Measurements from ENCODE around the gene GSE1. TPM values are rescaled to one million over a fixed set of nuclear protein-coding genes. Genes with fewer than 3 reads are reported as not detected.

The GSE1 gene
- polyA plus RNA-seq, 6 donors from 2014 or later: 1.00 to 8.3 (median 3.9) TPM

DNA sequence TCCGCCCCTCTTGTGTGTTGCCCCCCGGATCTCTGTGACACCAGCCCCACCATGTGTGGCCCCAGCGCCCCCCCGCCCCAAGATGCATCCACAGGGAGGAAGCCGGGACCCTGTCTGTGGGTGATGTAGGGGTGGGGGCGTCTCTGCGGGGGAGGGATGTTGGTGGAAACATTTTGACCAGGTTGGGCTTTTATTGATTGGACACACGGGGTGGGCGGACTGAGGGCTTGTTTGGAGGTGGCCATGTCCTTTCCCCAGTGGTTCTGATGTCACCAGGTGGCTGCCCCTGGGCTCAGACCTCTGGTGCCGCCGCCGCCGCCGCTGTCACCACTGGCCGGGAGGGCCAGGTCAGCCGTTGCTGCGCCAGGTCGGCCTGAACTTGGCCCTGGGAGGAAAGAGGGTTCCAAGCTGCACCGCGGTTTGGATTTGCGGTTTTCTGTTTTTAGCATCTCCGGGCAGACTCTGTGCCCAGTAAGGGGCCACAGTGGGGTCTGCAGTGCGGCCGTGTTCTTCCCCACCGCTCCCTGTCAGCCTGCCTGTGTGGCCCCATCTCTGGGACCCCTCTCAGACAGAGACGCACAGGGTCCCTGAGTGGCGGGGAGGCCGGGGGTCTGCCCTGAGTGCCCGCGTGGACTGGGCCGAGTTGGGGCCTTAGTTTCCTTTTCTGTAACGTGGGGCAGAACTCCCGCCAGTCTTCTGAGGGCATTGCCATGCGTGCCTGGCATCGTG, 19.8 kb downstream of the GSE1 start:
- Mint-ChIP-seq H3K27ac (no peak overlapping the region), H3K4me3 (peak overlapping the region in 1 of 8 donors; percentile 20), H3K4me1 (peaks cover 6 to 24% (median 14%) of the 10 kb centered on the region in 3 donors)

DNA sequence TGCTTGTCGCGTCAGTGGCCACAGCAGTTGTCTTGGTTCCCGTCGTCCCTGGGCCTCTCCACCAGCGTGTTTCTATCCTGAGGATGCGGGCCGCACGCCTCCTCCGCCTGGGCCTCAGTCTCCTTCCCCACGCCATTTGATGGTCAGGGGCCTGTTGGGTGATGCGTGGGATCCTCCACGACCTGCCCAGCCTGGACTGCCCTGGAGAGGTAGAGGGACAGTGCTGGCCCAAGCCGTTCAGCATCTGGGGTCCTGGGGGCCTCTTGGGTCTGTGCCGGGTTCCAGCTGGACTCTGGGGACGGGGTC, 20.3 kb downstream of the GSE1 start:
- Mint-ChIP-seq H3K27ac (no peak overlapping the region), H3K9me3 (peaks cover 0 to 13% (median 7%) of the 10 kb centered on the region in 7 donors), H3K4me1 (peaks cover 9 to 23% (median 13%) of the 10 kb centered on the region in 3 donors), H3K4me3 (no peak overlapping the region), H3K27me3 (no peaks in the 10 kb centered on the region), H3K36me3 (no peaks in the 10 kb centered on the region)
- ATAC-seq (ENCODE audit: low read depth in 2 of 2) (no peak), DNase-seq (no peak)

More for the DNA sequence above, 19.8 kb downstream of the GSE1 start:
- H3K9me3 Mint-ChIP-seq: peaks cover 0 to 13% (median 7%) of the 10 kb centered on the region in 7 donors
- H3K27me3 Mint-ChIP-seq: no peaks in the 10 kb centered on the region
- no peaks in the 10 kb centered on the region for H3K36me3 Mint-ChIP-seq
- DNase-seq (no peak), ATAC-seq (ENCODE audit: low read depth in 2 of 2) (no peak)

DNA sequence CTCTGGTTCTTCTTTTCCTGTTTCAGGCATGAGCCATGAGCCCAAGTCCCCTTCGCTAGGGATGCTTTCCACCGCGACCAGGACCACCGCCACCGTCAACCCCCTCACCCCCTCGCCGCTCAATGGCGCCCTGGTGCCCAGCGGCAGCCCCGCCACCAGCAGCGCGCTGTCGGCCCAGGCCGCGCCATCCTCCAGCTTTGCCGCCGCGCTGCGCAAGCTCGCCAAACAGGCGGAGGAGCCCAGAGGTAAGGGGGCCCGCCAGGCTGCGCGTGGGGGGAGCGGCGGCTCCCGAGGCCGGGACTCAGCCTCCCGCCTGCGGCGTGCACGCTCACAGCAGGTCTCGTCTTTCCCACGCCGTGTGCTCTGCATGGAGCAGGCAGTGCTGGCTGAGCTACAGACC, 20.8 kb downstream of the GSE1 start:
- no peak overlapping the region for H3K4me3 Mint-ChIP-seq
- no peaks in the 10 kb centered on the region for H3K36me3 Mint-ChIP-seq
- H3K9me3 Mint-ChIP-seq: peaks cover 0 to 13% (median 7%) of the 10 kb centered on the region in 7 donors
- peak overlapping the region in 1 of 6 donors; percentile 62 for H3K27ac Mint-ChIP-seq
- H3K27me3 Mint-ChIP-seq: no peaks in the 10 kb centered on the region
- peaks cover 9 to 20% (median 11%) of the 10 kb centered on the region in 3 donors for H3K4me1 Mint-ChIP-seq
- DNase-seq (no peak), ATAC-seq (ENCODE audit: low read depth in 2 of 2) (no peak)

DNA sequence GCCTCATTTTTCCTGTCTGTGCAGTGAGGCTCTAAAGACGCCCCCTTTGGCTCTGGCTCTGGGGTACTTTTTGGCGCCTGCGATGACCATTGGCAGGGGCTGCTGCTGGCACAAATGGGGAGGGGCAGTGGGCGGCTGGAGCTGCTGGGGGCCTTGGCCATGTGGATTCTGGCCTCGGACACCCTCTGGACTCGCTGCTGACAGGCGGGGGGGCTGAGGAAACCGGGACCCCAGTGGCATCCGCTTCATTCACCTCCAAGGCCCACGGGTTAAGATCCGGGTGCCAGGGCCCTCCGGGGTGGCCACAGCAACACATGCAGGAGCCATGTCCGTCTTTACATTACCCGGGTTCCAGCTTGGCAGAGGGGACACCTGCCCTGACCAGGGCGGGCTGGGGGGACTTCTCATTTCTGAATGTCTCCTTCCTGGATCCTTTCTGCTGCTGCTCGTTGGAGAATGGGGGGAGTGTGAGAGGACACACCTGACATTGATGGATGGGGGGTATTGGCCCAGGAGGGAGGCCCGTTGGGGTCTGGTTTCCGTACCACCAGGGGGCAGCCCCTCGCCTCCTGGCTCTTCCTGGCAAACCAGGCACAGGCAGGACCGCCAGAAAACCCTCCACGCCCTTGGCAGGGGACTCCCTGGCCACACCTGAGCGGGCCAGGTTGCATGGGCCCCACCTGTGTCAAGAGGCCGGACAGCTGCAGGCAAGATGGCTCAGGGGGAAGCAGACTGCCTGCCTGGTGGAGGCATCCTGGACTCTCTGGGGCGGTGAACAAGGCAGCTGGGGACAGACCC, 21.8 kb downstream of the GSE1 start:
- ATAC-seq (ENCODE audit: low read depth in 2 of 2): no peak
- Mint-ChIP-seq H3K4me3 (no peak overlapping the region), H3K27me3 (no peaks in the 10 kb centered on the region), H3K36me3 (no peaks in the 10 kb centered on the region), H3K27ac (peak overlapping the region in 1 of 6 donors; percentile 36), H3K4me1 (peaks cover 9 to 19% (median 14%) of the 10 kb centered on the region in 3 donors), H3K9me3 (peaks cover 0 to 2% (median 1%) of the 10 kb centered on the region in 7 donors)
- no peak for DNase-seq

- DNase-seq: no peak
- Mint-ChIP-seq H3K36me3 (no peaks in the 10 kb centered on the region), H3K9me3 (no peaks in the 10 kb centered on the region), H3K4me1 (peaks cover 8 to 14% (median 9%) of the 10 kb centered on the region in 3 donors), H3K27me3 (no peaks in the 10 kb centered on the region), H3K27ac (no peak overlapping the region), H3K4me3 (no peak overlapping the region)
- no peak for ATAC-seq (ENCODE audit: low read depth in 2 of 2)
Measured at GRCh38 chr16:85635545-85636140, 22.5 kb downstream of the GSE1 start.

- ATAC-seq (ENCODE audit: low read depth in 2 of 2): no peak
- no peak overlapping the region for H3K27ac Mint-ChIP-seq
- H3K4me3 Mint-ChIP-seq: no peak overlapping the region
- no peak for DNase-seq
- peaks cover 7 to 12% (median 9%) of the 10 kb centered on the region in 3 donors for H3K4me1 Mint-ChIP-seq
- no peaks in the 10 kb centered on the region for H3K27me3 Mint-ChIP-seq
- no peaks in the 10 kb centered on the region for H3K9me3 Mint-ChIP-seq
- no peaks in the 10 kb centered on the region for H3K36me3 Mint-ChIP-seq
Measured at GRCh38 chr16:85636234-85636812, 23.2 kb downstream of the GSE1 start.

- Mint-ChIP-seq H3K27me3 (no peaks in the 10 kb centered on the region), H3K4me3 (no peak overlapping the region), H3K36me3 (no peaks in the 10 kb centered on the region), H3K9me3 (no peaks in the 10 kb centered on the region), H3K4me1 (peaks cover 7 to 11% (median 9%) of the 10 kb centered on the region in 3 donors), H3K27ac (peak overlapping the region in 1 of 6 donors; percentile 24)
- DNase-seq (no peak), ATAC-seq (ENCODE audit: low read depth in 2 of 2) (no peak)
Measured at GRCh38 chr16:85637061-85637807, 24.1 kb downstream of the GSE1 start.

DNA sequence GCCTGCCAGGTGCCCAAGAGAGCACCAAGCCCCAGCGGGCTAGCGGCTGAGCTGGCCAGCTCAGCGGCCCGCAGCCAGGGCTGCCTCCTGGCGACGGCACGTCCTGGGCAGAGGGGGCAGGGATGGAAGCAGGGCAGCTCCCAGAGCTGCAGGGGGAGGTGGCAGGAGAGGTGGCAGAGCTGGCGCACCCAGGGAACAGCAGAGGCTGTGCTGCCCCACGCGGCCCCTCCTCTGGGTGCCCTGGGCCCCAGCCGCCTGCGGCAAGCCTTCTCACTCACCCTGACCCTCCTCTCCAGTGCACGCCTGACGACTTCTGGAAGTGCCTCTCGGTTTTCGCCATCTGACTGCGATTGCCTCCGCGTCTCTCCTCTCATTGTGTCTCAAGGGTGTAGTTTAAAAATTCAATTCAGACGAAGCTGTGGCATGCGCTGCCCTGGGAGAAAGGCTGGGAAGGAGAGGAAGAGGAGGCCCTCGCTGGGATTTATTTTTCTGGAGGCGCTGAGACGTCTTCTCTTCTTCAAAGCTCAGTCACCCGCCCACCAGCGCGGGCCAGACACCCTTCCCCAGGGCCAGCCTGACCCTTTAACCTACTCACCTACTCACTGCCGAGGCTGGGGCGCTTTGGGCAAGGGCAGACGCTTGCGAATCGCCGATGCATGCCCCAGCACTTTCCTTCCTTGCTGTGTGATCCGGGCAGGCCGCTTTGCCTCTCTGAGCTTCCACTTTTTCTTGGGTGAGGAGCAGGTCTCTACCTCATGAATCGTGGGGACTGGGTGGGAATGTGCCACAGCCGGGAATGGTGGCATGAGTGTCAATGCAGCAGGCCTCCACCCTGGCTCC, 24.9 kb downstream of the GSE1 start:
- no peak for DNase-seq
- H3K4me1 Mint-ChIP-seq: peaks cover 7 to 9% (median 9%) of the 10 kb centered on the region in 3 donors
- no peaks in the 10 kb centered on the region for H3K9me3 Mint-ChIP-seq
- H3K4me3 Mint-ChIP-seq: no peak overlapping the region
- no peaks in the 10 kb centered on the region for H3K36me3 Mint-ChIP-seq
- peak overlapping the region in 2 of 6 donors; percentile 61 to 76 for H3K27ac Mint-ChIP-seq
- no peak for ATAC-seq (ENCODE audit: low read depth in 2 of 2)
- H3K27me3 Mint-ChIP-seq: no peaks in the 10 kb centered on the region

DNA sequence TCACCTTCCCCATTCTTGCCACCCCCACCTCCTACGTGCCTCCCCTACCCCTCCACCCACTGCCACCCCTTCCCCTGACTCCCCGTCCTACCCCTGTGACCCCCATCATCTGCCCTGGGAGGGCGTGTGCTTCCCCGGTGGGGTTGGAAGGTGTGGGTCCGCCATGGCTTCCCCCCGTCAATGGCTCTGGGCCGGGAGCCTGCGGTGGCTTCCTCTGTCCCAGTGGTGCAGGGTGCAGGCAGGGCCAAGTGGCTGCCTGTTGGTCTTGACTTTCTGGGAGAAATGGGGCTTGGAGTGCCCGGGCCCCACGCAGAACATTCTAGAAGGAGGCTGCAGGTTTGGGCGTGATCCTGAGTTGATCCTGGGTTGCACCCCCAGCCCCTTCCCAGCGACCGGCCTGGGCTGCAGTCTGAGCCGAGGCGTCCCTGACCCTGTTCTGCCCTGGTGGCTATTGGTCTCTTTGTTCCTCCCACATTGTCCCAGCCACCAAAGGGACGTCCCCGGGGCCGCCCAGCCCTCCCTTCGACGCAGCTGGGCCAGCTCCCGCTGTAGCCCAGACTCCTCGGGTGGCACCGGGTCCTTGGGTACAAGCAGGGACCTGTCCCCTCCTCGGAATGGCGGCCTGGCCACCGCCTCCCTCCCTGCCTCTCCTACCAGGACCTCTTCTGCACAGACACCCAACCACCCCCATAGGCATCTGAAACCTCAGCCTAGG, 25.7 kb downstream of the GSE1 start:
- Mint-ChIP-seq H3K27me3 (no peaks in the 10 kb centered on the region), H3K9me3 (no peaks in the 10 kb centered on the region), H3K4me1 (peaks cover 7 to 10% (median 9%) of the 10 kb centered on the region in 3 donors), H3K36me3 (no peaks in the 10 kb centered on the region), H3K27ac (peak overlapping the region in 1 of 6 donors; percentile 15), H3K4me3 (peak overlapping the region in 1 of 8 donors; percentile 68)
- ATAC-seq (ENCODE audit: low read depth in 2 of 2) (no peak), DNase-seq (no peak)

GRCh38 chr16:85639529-85640253, 26.6 kb downstream of the GSE1 start:
- Mint-ChIP-seq H3K4me1 (peaks cover 12 to 18% (median 14%) of the 10 kb centered on the region in 3 donors), H3K4me3 (no peak overlapping the region), H3K27me3 (no peaks in the 10 kb centered on the region), H3K36me3 (no peaks in the 10 kb centered on the region), H3K27ac (peak overlapping the region in 1 of 6 donors; percentile 15), H3K9me3 (no peaks in the 10 kb centered on the region)
- ATAC-seq (ENCODE audit: low read depth in 2 of 2): no peak
- DNase-seq: no peak

DNA sequence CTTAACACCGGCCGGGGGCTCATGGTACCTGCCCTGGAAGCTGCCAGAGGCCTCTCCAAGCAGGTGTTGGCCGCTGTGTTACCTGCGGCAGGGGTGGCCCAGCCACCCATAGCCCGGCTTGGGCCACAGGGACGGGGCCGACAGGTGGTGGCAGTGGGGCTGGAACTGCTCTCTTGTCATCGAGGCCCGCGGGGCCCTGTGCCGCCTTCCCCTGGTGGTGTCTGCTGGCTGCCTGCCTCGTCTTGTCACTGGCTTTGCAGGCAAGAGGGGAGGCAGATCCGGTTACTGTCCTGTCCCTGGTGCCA, 27.1 kb downstream of the GSE1 start:
- no peaks in the 10 kb centered on the region for H3K36me3 Mint-ChIP-seq
- no peaks in the 10 kb centered on the region for H3K27me3 Mint-ChIP-seq
- H3K4me1 Mint-ChIP-seq: peaks cover 12 to 22% (median 20%) of the 10 kb centered on the region in 3 donors
- no peak overlapping the region for H3K4me3 Mint-ChIP-seq
- no peaks in the 10 kb centered on the region for H3K9me3 Mint-ChIP-seq
- no peak for ATAC-seq (ENCODE audit: low read depth in 2 of 2)
- no peak overlapping the region for H3K27ac Mint-ChIP-seq
- no peak for DNase-seq

Measured in naive B cell (primary cell).